HepG2 (cell line): ENCODE data around the gene MRM2. TPM values are rescaled to one million over a fixed set of nuclear protein-coding genes. Genes with fewer than 3 reads are reported as not detected.

Source experiments
- ATAC-seq: fragments of 200-7000 bp; cut with Tn5 transposase; 3 replicates; pipeline ENCODE4 v1.9.1; 2020; ENCODE audit warnings: mild to moderate bottlenecking, moderate library complexity
- BruUV-seq: library from RNA; stranded (reverse); fragments of 400-500 nt; replicated peaks from 2 replicates; lab custom pipeline; 2021; lab: Mats Ljungman, UMichigan
- CTCF ChIA-PET: fragments of 300-600 bp; formaldehyde crosslinking; extraction: SDS; loops from one replicate; lab custom pipeline; 2021; ENCODE audit warnings: low total read pairs, inconsistent platforms, low intra/inter-chr PET ratio; lab: Yijun Ruan, JAX
- POLR2A ChIA-PET: fragments of 350-600 bp; sonication (Branson Sonifier 250); formaldehyde crosslinking; loops from one replicate; lab custom pipeline; 2020; ENCODE audit warnings: antibody characterized with exemption, inconsistent platforms; lab: Yijun Ruan, JAX
- DNase-seq: peaks from one replicate; pipeline ENCODE4 v3.0.0-alpha.2; 2015; ENCODE audit warnings: low spot score
- FAIRE-seq: peaks from 3 replicates; lab custom pipeline; 2011; peaks lifted over from hg19 to GRCh38; lab: Jason Lieb, UNC
- H2AFZ ChIP-seq: one replicate; pipeline ENCODE4 v1.6.1; 2011; ENCODE audit warnings: low read length, inconsistent platforms
- H3K27ac ChIP-seq: fragments of 300-600 bp; 3 replicates; pipeline ENCODE4 v1.8.0; 2011; ENCODE audit warnings: mixed run types, mild to moderate bottlenecking, mixed read lengths, low read length, inconsistent platforms; ENCODE audit not compliant: insufficient read depth; ENCODE audit errors: extremely low read length
- H3K27me3 ChIP-seq, 2 experiments: fragments of 200-600 bp in 1 of 2; 2 replicates in 1 of 2; 3 replicates in 1 of 2; pipeline versions ENCODE4 v1.6.0 to v1.8.0; 2011; ENCODE audit warnings: low read length in 2 of 2, mild to moderate bottlenecking in 2 of 2, moderate library complexity in 2 of 2, inconsistent platforms in 1 of 2; ENCODE audit not compliant: insufficient read depth in 2 of 2, control insufficient read depth in 1 of 2
- H3K36me3 ChIP-seq, 2 experiments: fragments of 200-600 bp in 1 of 2; replicated peaks in 1 of 2; 2 replicates in 1 of 2; 3 replicates in 1 of 2; pipeline versions ENCODE4 v1.5.1 to v1.8.0; 2011; ENCODE audit warnings: low read length in 2 of 2, inconsistent platforms in 1 of 2; ENCODE audit not compliant: insufficient read depth in 2 of 2, control insufficient read depth in 1 of 2
- H3K4me1 ChIP-seq: 2 replicates; pipeline ENCODE4 v1.5.1; 2012; ENCODE audit warnings: low read length, inconsistent platforms; ENCODE audit not compliant: insufficient read depth
- H3K4me2 ChIP-seq: 2 replicates; pipeline ENCODE4 v1.6.0; 2011; ENCODE audit warnings: low read depth, low read length, inconsistent platforms
- H3K4me3 ChIP-seq, 3 experiments: fragments of 200-600 bp in 1 of 3; sonication (generic), shearing (Covaris generic) in 1 of 3; replicated peaks in 1 of 3; 2 replicates each; pipeline ENCODE4 v1.5.1; 2011 to 2016; ENCODE audit warnings: low read length in 3 of 3, inconsistent platforms in 2 of 3, low read depth in 2 of 3, mild to moderate bottlenecking in 2 of 3, control low read depth in 1 of 3, mixed read lengths in 1 of 3; ENCODE audit not compliant: insufficient read depth in 1 of 3
- H3K79me2 ChIP-seq: one replicate; pipeline ENCODE4 v1.6.1; 2011; ENCODE audit warnings: low read length, inconsistent platforms; ENCODE audit not compliant: insufficient read depth
- H3K9ac ChIP-seq: 2 replicates; pipeline ENCODE4 v1.6.0; 2011; ENCODE audit warnings: mild to moderate bottlenecking, low read depth, low read length, inconsistent platforms; ENCODE audit not compliant: insufficient read depth
- H3K9me3 ChIP-seq: 2 replicates; pipeline ENCODE4 v1.5.1; 2012; ENCODE audit warnings: mild to moderate bottlenecking, low read length
- H4K20me1 ChIP-seq: 2 replicates; pipeline ENCODE4 v1.6.0; 2011; ENCODE audit warnings: inconsistent platforms, mild to moderate bottlenecking, low read length, moderate library complexity; ENCODE audit not compliant: insufficient read depth
- CEBPG ChIP-seq: IDR thresholded peaks from 2 replicates; pipeline ENCODE4 v1.6.1; 2016
- ELK4 ChIP-seq: sonication (generic); formaldehyde crosslinking; IDR thresholded peaks from 2 replicates; pipeline ENCODE4 v1.9.0; 2021; ENCODE audit warnings: missing genetic modification reagents, borderline replicate concordance
- FOXO4 ChIP-seq: sonication (generic); formaldehyde crosslinking; conservative IDR thresholded peaks from 2 replicates; pipeline ENCODE4 v1.8.1; 2023; ENCODE audit warnings: missing genetic modification reagents
- KAT2B ChIP-seq: fragments of 150-350 bp; IDR thresholded peaks from 2 replicates; pipeline ENCODE4 v1.6.1; 2014; ENCODE audit warnings: low read depth, low read length, borderline replicate concordance
- KAT7 ChIP-seq: IDR thresholded peaks from 2 replicates; pipeline ENCODE4 v1.6.1; 2018; ENCODE audit warnings: borderline replicate concordance, missing compliant biosample characterization
- NAIF1 ChIP-seq: sonication (generic); formaldehyde crosslinking; IDR thresholded peaks from 2 replicates; pipeline ENCODE4 v1.5.0; 2020; ENCODE audit warnings: mild to moderate bottlenecking, missing genetic modification reagents, borderline replicate concordance
- NPAS2 ChIP-seq: sonication (generic); formaldehyde crosslinking; IDR thresholded peaks from 2 replicates; pipeline ENCODE4 v1.8.0; 2022; ENCODE audit warnings: mild to moderate bottlenecking, missing genetic modification reagents, borderline replicate concordance
- TGIF2 ChIP-seq: IDR thresholded peaks from 2 replicates; pipeline ENCODE4 v1.6.1; 2016; ENCODE audit warnings: control low read depth, missing compliant biosample characterization
- ZBTB38 ChIP-seq: sonication (generic); formaldehyde crosslinking; IDR thresholded peaks from 2 replicates; pipeline ENCODE4 v1.5.1; 2020; ENCODE audit warnings: mild to moderate bottlenecking, missing genetic modification reagents
- ZNF333 ChIP-seq: sonication (generic); formaldehyde crosslinking; IDR thresholded peaks from 2 replicates; pipeline ENCODE4 v1.4.0; 2020; ENCODE audit warnings: mild to moderate bottlenecking, missing genetic modification reagents, borderline replicate concordance
- ZNF382 ChIP-seq: sonication (generic); formaldehyde crosslinking; IDR thresholded peaks from 2 replicates; pipeline ENCODE4 v1.5.0; 2020; ENCODE audit warnings: missing genetic modification reagents, mild to moderate bottlenecking, borderline replicate concordance
- ZNF512 ChIP-seq: sonication (generic); formaldehyde crosslinking; IDR thresholded peaks from 2 replicates; pipeline ENCODE4 v1.4.0; 2020; ENCODE audit warnings: mild to moderate bottlenecking, missing genetic modification reagents
- ZNF547 ChIP-seq: sonication (generic); formaldehyde crosslinking; IDR thresholded peaks from 2 replicates; pipeline ENCODE4 v1.5.1; 2020; ENCODE audit warnings: mild to moderate bottlenecking, missing genetic modification reagents
- ZNF776 ChIP-seq: sonication (generic); formaldehyde crosslinking; IDR thresholded peaks from 2 replicates; pipeline ENCODE4 v1.4.0; 2020; ENCODE audit warnings: mild to moderate bottlenecking, missing genetic modification reagents
- WGBS: methylation state at CpG from one replicate; pipeline ENCODE4 v1.1.6; 2017; ENCODE audit warnings: low lambda C conversion rate; 5-methylcytosine and 5-hydroxymethylcytosine counted together
- in situ Hi-C: cut with HindIII; loops from 2 replicates; pipeline ENCODE4 v1.10.0; 2017; ENCODE audit warnings: low pct_unique_long_range_greater_than_20kb; ENCODE audit not compliant: extremely low pct_ligation_motif_present
- intact Hi-C: fragments of 100-400 bp; cut with micrococcal nuclease; formaldehyde crosslinking; loops from one replicate; pipeline ENCODE4 v1.10.0; 2022; ENCODE audit not compliant: unreplicated experiment
- polyA plus RNA-seq, 8 experiments: library from polyadenylated mRNA; depleted of rRNA in 3 of 8; stranded (reverse) in 7 of 8; unstranded in 1 of 8; fragments of >200 nt; fragmentation: Illumina TruSeq in 4 of 8; extraction: Trizol in 4 of 8; gene quantifications; 2 replicates each; pipeline versions ENCODE4 v1.2.1 to v1.2.3, GENCODE V29; 2011 to 2016; ENCODE audit warnings: low read depth in 4 of 8, missing spikeins in 1 of 8, mixed read lengths in 1 of 8; ENCODE audit not compliant: insufficient read depth in 1 of 8
- total RNA-seq, 5 experiments: library from RNA; depleted of rRNA; stranded (reverse); fragments of >200 nt; fragmentation: Illumina TruSeq; extraction: Trizol; gene quantifications; 2 replicates each; pipeline ENCODE4 v1.2.3, GENCODE V29; 2016; ENCODE audit warnings: low read depth in 1 of 5

MRM2 gene
- total and polyA plus RNA-seq, 2 of the 13 experiments (the other 11 are each of a cell fraction or from before 2014, with no cell fraction given): 13.2 to 34.2 TPM

GRCh38 chr7:2217206-2217605 is 24.8 kb downstream of the MRM2 start:
- DNase-seq: no peak
- BruUV-seq: no TSS peak
- H3K4me2 ChIP-seq: no peak overlapping the region
- CTCF ChIA-PET: no interaction called here
- H3K27ac ChIP-seq: no peak overlapping the region
- intact Hi-C loops (no loop called here), in situ Hi-C loops (loop anchor here (10.0 to 25.0 kb wide), 2 partner anchors 422 to 630 kb away; no protein-coding TSS in a partner anchor)
- no peaks in the 10 kb centered on the region for H3K27me3 ChIP-seq
- H3K4me1 ChIP-seq: no peaks in the 10 kb centered on the region
- TF ChIP-seq ZNF776 (CRISPR knock-in tag) (no peak), CEBPG (CRISPR knock-in tag) (no peak), NAIF1 (CRISPR knock-in tag) (no peak), ZNF547 (CRISPR knock-in tag) (no peak), ZNF333 (CRISPR knock-in tag) (no peak), ZBTB38 (CRISPR knock-in tag) (no peak), NPAS2 (CRISPR knock-in tag) (no peak), TGIF2 (CRISPR knock-in tag) (no peak), KAT7 (CRISPR knock-in tag) (no peak), ZNF512 (CRISPR knock-in tag) (no peak), FOXO4 (no peak), ZNF382 (CRISPR knock-in tag) (no peak), KAT2B (no peak), ELK4 (CRISPR knock-in tag) (no peak)
- TF ChIP-seq, all 625 proteins: peak for 0
- peaks cover 33 to 81% of the 10 kb centered on the region in 2 experiments; a peak in 4 of 5 replicates for H3K36me3 ChIP-seq
- H3K9me3 ChIP-seq: no peaks in the 10 kb centered on the region
- FAIRE-seq (no peak), ATAC-seq (no peak)
- H3K9ac ChIP-seq: no peak overlapping the region
- H3K79me2 ChIP-seq: peaks cover 4% of the 10 kb centered on the region
- H3K4me3 ChIP-seq: no peak overlapping the region
- 92% methylated on average over 7 of the region's 10 CpGs for WGBS
- no peak overlapping the region for H2AFZ ChIP-seq
- peaks cover 2% of the 10 kb centered on the region; the same call in 1 of the 2 replicates for H4K20me1 ChIP-seq
- POLR2A ChIA-PET: no interaction called here
